BLaER1 treated with 17β-estradiol and CSF1 and Interleukin-3, amounts not matched to agents 10 nM and 100 nM (cell line): ENCODE measurements around the gene TRPM2.
A peak's percentile ranks its signal among the peaks of the same experiment; 100 is the strongest.

Source experiments
- H3K27ac ChIP-seq, 11 experiments: shearing (Covaris generic); formaldehyde crosslinking; 2 replicates each; pipeline ENCODE4 v1.8.1; 2022
- H3K27me3 ChIP-seq, 11 experiments: shearing (Covaris generic); formaldehyde crosslinking; 2 replicates each; pipeline ENCODE4 v1.8.1; 2022
- H3K36me3 ChIP-seq, 11 experiments: shearing (Covaris generic); formaldehyde crosslinking; 2 replicates each; pipeline ENCODE4 v1.8.1; 2022
- H3K4me1 ChIP-seq, 10 experiments: shearing (Covaris generic); formaldehyde crosslinking; 2 replicates each; pipeline ENCODE4 v1.8.1; 2022
- H3K4me2 ChIP-seq, 11 experiments: shearing (Covaris generic); formaldehyde crosslinking; 2 replicates each; pipeline ENCODE4 v1.8.1; 2022
- H3K4me3 ChIP-seq, 10 experiments: shearing (Covaris generic); formaldehyde crosslinking; 2 replicates each; pipeline ENCODE4 v1.8.1; 2022
- H3K9ac ChIP-seq, 11 experiments: shearing (Covaris generic); formaldehyde crosslinking; 2 replicates each; pipeline ENCODE4 v1.8.1; 2022
- H3K9me3 ChIP-seq, 11 experiments: shearing (Covaris generic); formaldehyde crosslinking; replicated peaks in 1 of 11; 2 replicates each; pipeline ENCODE4 v1.8.1; 2022
- H4K20me1 ChIP-seq, 11 experiments: shearing (Covaris generic); formaldehyde crosslinking; 2 replicates each; pipeline ENCODE4 v1.8.1; 2022
- Cebpa-rat ChIP-seq, 11 experiments: shearing (Covaris generic); IDR thresholded peaks; 2 replicates each; pipeline ENCODE4 v1.8.1; 2022

TRPM2 gene

DNA sequence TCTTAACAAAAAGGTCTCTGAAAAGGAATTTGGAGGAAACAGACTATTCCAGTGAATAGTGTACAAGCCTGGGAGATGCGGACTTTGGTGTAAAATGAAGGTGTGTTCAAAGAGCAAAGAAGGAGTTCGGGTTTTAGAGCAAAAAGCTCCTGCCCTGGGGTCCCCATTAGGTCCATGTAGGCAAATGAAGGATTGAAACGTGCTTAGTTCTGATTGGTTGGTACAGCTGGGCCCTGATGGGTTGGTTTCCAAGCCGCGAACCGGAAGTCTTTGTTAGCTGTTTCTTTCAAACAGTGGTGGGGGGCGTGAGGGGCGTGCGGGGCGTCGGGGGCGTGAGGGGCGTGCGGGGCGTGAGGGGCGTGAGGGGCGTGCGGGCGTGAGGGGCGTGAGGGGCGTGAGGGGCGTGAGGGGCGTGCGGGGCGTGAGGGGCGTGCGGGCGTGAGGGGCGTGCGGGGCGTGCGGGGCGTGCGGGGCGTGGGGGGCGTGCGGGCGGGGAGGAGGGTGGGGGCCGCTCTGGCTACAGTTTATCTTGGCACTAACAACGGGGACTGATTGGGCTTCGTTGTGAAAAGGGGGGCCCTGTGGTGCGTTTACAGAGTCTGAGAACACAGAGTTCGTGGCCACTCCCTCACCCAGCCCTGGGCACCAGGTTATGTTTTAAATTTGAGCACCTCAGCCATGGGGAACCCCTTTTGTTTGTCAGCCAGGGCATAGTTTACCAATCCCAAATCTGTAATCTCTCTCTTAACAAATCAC is 131.3 kb downstream of the TRPM2 start:
- TF ChIP-seq Cebpa-rat (IDR thresholded peaks at IDR 0.05) = no peak
- no peaks in the 10 kb centered on the region for H4K20me1 ChIP-seq
- peak overlapping the region; percentile 75 to 97 (median 87); a peak in 14 of 22 replicates for H3K4me2 ChIP-seq
- peak overlapping the region in 1 of 11 experiments; percentile 67; a peak in 2 of 22 replicates for H3K27ac ChIP-seq
- H3K4me3 ChIP-seq = peak overlapping the region in 5 of 10 experiments; percentile 62 to 66 (median 64); a peak in 11 of 20 replicates
- H3K9ac ChIP-seq = peak overlapping the region in 3 of 11 experiments; percentile 17 to 79 (median 77); a peak in 3 of 22 replicates
- H3K36me3 ChIP-seq = peaks cover 0 to 12% (median 0%) of the 10 kb centered on the region in 11 experiments; a peak in 2 of 22 replicates
- H3K9me3 ChIP-seq = peaks cover 7 to 17% (median 10%) of the 10 kb centered on the region in 11 experiments; a peak in 20 of 22 replicates
- no peaks in the 10 kb centered on the region for H3K27me3 ChIP-seq
- H3K4me1 ChIP-seq = peaks cover 34 to 60% (median 38%) of the 10 kb centered on the region in 10 experiments

DNA sequence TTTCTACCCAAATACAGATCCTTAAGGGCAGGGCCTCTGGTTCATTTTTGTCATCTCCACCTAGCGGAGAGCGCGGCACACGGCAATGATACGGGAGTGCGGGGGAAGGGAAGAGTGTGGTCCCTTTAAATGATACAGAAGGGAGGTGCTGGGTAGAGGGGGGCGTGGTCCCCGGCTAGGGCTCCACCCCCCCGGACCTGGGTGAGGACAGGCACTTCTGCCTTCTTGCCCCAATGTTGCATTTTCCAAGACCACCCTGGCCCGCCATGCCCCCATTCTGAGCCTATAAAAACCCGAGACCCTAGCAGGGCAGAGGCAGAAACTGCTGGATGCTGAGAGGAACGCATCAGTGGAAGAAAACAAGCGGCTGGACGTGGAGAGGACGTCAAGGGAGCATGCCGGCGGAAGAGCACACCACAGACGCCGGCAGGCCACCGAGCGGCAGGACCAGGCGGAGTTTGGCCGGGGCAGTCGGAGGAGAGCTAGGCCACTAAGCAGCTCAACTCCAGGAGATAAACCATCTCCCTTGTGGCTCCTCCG is 131.9 kb downstream of the TRPM2 start:
- Histone ChIP-seq H3K9ac (peak overlapping the region; percentile 62 to 80 (median 77)), H3K4me2 (peak overlapping the region; percentile 75 to 97 (median 87)), H3K27ac (peak overlapping the region; percentile 38 to 73 (median 67); a peak in 21 of 22 replicates), H3K4me3 (peak overlapping the region; percentile 53 to 76 (median 64)), H3K27me3 (no peaks in the 10 kb centered on the region), H3K9me3 (peaks cover 7 to 23% (median 10%) of the 10 kb centered on the region in 11 experiments; a peak in 20 of 22 replicates), H4K20me1 (no peaks in the 10 kb centered on the region), H3K4me1 (peaks cover 31 to 53% (median 39%) of the 10 kb centered on the region in 10 experiments), H3K36me3 (peaks cover 0 to 15% (median 3%) of the 10 kb centered on the region in 11 experiments; a peak in 14 of 22 replicates)
- TF ChIP-seq Cebpa-rat (IDR thresholded peaks at IDR 0.05) = no peak

DNA sequence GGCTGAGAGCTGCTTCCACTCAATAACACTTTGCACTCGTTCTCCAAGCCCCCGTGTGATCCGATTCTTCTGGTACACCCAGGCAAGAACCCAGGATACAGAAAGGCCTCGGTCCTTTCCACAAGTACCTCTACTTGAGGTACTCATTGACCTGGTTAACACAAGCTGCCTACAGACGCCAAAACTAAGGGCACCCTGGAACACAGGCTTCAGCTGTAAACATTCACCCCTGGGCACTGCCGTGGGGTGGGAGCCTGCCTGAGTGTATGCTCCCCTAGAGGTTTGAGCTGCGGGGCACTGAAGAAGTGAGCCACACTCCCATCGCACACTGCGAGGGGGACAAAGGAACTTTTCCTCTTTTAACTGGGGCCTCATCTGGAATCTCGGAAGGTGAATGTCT is 132.4 kb downstream of the TRPM2 start:
- Histone ChIP-seq H3K9me3 (peaks cover 7 to 28% (median 11%) of the 10 kb centered on the region in 11 experiments; a peak in 20 of 22 replicates), H3K4me1 (peaks cover 27 to 48% (median 36%) of the 10 kb centered on the region in 10 experiments), H3K36me3 (peaks cover 0 to 19% (median 7%) of the 10 kb centered on the region in 11 experiments; a peak in 17 of 22 replicates), H3K4me2 (peak overlapping the region; percentile 75 to 97 (median 87)), H3K27me3 (no peaks in the 10 kb centered on the region), H3K4me3 (peak overlapping the region; percentile 53 to 76 (median 64)), H3K27ac (peak overlapping the region; percentile 38 to 73 (median 67); a peak in 21 of 22 replicates), H3K9ac (peak overlapping the region; percentile 62 to 80 (median 77)), H4K20me1 (no peaks in the 10 kb centered on the region)
- no peak for TF ChIP-seq Cebpa-rat (IDR thresholded peaks at IDR 0.05)

DNA sequence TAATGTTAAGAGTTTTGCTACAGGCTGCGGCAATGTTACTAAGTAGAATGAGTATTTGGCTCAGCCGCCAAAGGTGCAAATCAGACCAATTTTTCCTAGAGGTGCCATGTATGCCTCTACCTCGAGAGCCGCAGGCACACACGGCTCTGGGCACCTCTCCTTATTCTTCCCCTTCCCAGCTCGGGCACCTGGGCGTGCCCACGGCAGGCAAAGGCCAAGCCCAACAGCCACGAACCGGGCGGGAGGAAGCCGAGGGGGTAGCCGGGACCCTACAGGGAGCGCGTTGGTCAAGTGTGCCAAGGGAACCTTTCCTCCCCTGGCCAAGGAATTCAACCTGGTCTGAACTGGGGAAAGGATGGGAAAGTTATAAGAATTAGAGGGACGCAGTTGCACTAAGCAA is 132.9 kb downstream of the TRPM2 start:
- Histone ChIP-seq H3K36me3 (peaks cover 2 to 24% (median 12%) of the 10 kb centered on the region in 11 experiments; a peak in 18 of 22 replicates), H4K20me1 (no peaks in the 10 kb centered on the region), H3K4me3 (peak overlapping the region; percentile 53 to 76 (median 64)), H3K4me1 (peaks cover 21 to 44% (median 31%) of the 10 kb centered on the region in 10 experiments), H3K4me2 (peak overlapping the region; percentile 75 to 97 (median 87)), H3K27ac (peak overlapping the region in 5 of 11 experiments; percentile 47 to 68 (median 68); a peak in 10 of 22 replicates), H3K9me3 (peaks cover 7 to 33% (median 14%) of the 10 kb centered on the region in 11 experiments; a peak in 21 of 22 replicates), H3K27me3 (no peaks in the 10 kb centered on the region), H3K9ac (peak overlapping the region; percentile 62 to 80 (median 77))
- no peak for TF ChIP-seq Cebpa-rat (IDR thresholded peaks at IDR 0.05)

DNA sequence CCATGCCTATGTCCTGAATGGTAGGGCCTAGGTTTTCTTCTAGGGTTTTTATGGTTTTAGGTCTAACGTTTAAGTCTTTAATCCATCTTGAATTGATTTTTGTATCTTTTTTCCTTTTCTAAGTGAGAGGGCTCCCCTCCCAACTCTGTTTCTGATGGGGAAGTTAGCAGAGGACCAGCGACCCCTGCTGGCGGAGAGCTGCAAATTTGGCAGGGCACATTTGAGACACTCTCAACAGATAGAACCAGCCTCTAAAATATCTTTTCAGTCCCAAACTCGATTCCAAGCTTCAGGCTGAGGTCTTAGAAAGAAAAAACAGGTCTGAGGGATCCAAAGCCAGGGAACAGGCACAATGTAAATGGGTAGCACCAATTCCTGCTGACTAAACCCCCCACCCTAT is 134.4 kb downstream of the TRPM2 start:
- 0 out of 20 replicates have a peak overlapping the region, but pooled peaks of 1 of the 10 experiments have one; percentile 6 for H3K4me3 ChIP-seq
- H3K4me2 ChIP-seq = peak overlapping the region in 3 of 11 experiments; percentile 3 to 68 (median 16); a peak in 4 of 22 replicates
- no peak overlapping the region for H3K9ac ChIP-seq
- H4K20me1 ChIP-seq = no peaks in the 10 kb centered on the region
- H3K4me1 ChIP-seq = peaks cover 18 to 55% (median 27%) of the 10 kb centered on the region in 10 experiments
- H3K9me3 ChIP-seq = peaks cover 19 to 48% (median 29%) of the 10 kb centered on the region in 11 experiments
- H3K36me3 ChIP-seq = peaks cover 18 to 38% (median 23%) of the 10 kb centered on the region in 11 experiments
- TF ChIP-seq Cebpa-rat (IDR thresholded peaks at IDR 0.05) = no peak
- H3K27ac ChIP-seq = no peak overlapping the region
- H3K27me3 ChIP-seq = no peaks in the 10 kb centered on the region

DNA sequence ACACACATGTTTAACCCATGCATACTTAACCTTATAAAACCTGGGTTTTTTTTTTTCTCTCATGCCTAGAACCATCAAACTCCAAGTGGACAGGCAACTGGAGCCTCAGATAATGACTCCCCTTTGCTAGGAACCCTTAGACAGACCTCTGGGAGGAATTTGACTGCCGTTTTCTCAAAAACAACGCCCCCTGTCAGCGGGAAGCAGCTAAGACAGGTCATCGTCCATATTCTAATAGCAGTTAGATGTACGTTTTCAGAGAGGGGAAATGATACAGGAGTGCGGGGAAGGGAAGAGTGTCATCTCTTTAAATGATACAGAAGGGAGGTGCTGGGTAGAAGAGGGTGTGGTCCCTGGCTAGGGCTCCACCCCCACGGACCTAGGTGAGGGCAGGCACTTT is 136.5 kb downstream of the TRPM2 start:
- H3K36me3 ChIP-seq = peaks cover 22 to 59% (median 42%) of the 10 kb centered on the region in 11 experiments
- peaks cover 11 to 72% (median 18%) of the 10 kb centered on the region in 10 experiments for H3K4me1 ChIP-seq
- H3K27me3 ChIP-seq = no peaks in the 10 kb centered on the region
- H3K27ac ChIP-seq = no peak overlapping the region
- H4K20me1 ChIP-seq = no peaks in the 10 kb centered on the region
- H3K9me3 ChIP-seq = peaks cover 33 to 69% (median 50%) of the 10 kb centered on the region in 11 experiments
- no peak overlapping the region for H3K9ac ChIP-seq
- no peak for TF ChIP-seq Cebpa-rat (IDR thresholded peaks at IDR 0.05)
- peak overlapping the region in 3 of 11 experiments; percentile 3 to 16 (median 15); a peak in 2 of 22 replicates for H3K4me2 ChIP-seq
- H3K4me3 ChIP-seq = no peak overlapping the region

DNA sequence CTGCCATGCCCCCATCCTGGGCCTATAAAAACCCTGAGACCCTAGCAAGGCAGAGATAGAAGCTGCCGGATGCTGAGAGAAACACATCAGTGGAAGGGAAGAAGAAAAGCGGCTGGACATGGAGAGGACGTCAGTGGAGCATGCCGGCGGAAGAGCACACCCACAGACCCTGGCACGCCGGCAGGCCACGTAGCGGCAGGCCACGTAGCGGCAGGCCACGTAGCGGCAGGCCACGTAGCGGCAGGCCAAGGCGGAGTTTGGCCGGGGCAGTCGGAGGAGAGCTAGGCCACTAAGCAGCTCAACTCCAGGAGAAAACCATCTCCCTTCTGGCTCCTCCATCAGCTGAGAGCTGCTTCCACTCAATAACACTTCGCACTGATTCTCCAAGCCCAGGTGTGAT is 137.0 kb downstream of the TRPM2 start:
- no peaks in the 10 kb centered on the region for H3K27me3 ChIP-seq
- no peak overlapping the region for H3K9ac ChIP-seq
- H3K9me3 ChIP-seq = peaks cover 33 to 74% (median 52%) of the 10 kb centered on the region in 11 experiments
- H3K4me3 ChIP-seq = no peak overlapping the region
- no peak overlapping the region for H3K27ac ChIP-seq
- H3K4me1 ChIP-seq = peaks cover 11 to 75% (median 21%) of the 10 kb centered on the region in 10 experiments
- peak overlapping the region in 2 of 11 experiments; percentile 15 to 16; a peak in 2 of 22 replicates for H3K4me2 ChIP-seq
- TF ChIP-seq Cebpa-rat (IDR thresholded peaks at IDR 0.05) = no peak
- peaks cover 22 to 64% (median 45%) of the 10 kb centered on the region in 11 experiments for H3K36me3 ChIP-seq
- H4K20me1 ChIP-seq = no peaks in the 10 kb centered on the region

DNA sequence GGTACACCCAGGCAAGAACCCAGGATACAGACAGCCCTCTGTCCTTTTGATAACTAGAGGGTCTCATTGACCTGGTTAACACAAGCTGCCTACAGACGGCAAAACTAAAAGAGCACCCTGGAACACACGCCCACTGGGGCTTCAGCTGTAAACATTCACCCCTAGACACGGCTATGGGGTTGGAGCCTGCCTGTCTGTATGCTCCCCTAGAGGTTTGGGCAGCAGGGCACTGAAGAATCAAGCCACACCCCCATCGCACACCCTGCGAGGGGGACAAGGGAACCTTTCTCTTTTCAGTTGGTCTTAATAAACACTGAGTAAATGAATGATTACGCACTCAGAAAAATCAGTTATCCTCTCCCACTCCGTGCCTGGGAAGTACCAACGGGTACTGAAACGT is 137.4 kb downstream of the TRPM2 start:
- peaks cover 33 to 78% (median 52%) of the 10 kb centered on the region in 11 experiments for H3K9me3 ChIP-seq
- peak overlapping the region in 2 of 11 experiments; percentile 15 to 40; a peak in 1 of 22 replicates for H3K4me2 ChIP-seq
- no peaks in the 10 kb centered on the region for H4K20me1 ChIP-seq
- peaks cover 22 to 66% (median 45%) of the 10 kb centered on the region in 11 experiments for H3K36me3 ChIP-seq
- no peak overlapping the region for H3K27ac ChIP-seq
- peaks cover 10 to 75% (median 20%) of the 10 kb centered on the region in 10 experiments for H3K4me1 ChIP-seq
- TF ChIP-seq Cebpa-rat (IDR thresholded peaks at IDR 0.05) = no peak
- H3K27me3 ChIP-seq = no peaks in the 10 kb centered on the region
- no peak overlapping the region for H3K4me3 ChIP-seq
- H3K9ac ChIP-seq = no peak overlapping the region
